ENCODE data around the gene DNA2.

Gene DNA2

GRCh38 chr10:68446179-68446578 lies 25.6 kb downstream of the DNA2 start (continued):
- TF ChIP-seq POU6F1 (CRISPR knock-in tag; IDR thresholded peaks at IDR 0.05; ENCODE audit: borderline replicate concordance, low read depth) (no peak), CREB5 (CRISPR knock-in tag; IDR thresholded peaks at IDR 0.05; ENCODE audit: low read depth) (no peak), RARB (CRISPR knock-in tag; IDR thresholded peaks at IDR 0.05) (no peak), CSDC2 (CRISPR knock-in tag; IDR thresholded peaks at IDR 0.05) (no peak), BACH2 (CRISPR knock-in tag; IDR thresholded peaks at IDR 0.05; ENCODE audit: borderline replicate concordance) (no peak), ZNF70 (CRISPR knock-in tag; IDR thresholded peaks at IDR 0.05) (no peak)

- no peak for ATAC-seq
- TF ChIP-seq CSDC2 (CRISPR knock-in tag; IDR thresholded peaks at IDR 0.05) (no peak), ESRRG (CRISPR knock-in tag; IDR thresholded peaks at IDR 0.05) (no peak), ZNF70 (CRISPR knock-in tag; IDR thresholded peaks at IDR 0.05) (no peak), ZNF8 (CRISPR knock-in tag; IDR thresholded peaks at IDR 0.05) (no peak), TCF4 (CRISPR knock-in tag; IDR thresholded peaks at IDR 0.05; ENCODE audit: borderline replicate concordance) (no peak), ZC3H10 (CRISPR knock-in tag; IDR thresholded peaks at IDR 0.05) (no peak), RARB (CRISPR knock-in tag; IDR thresholded peaks at IDR 0.05) (no peak), TOX (CRISPR knock-in tag; IDR thresholded peaks at IDR 0.05; ENCODE audit: borderline replicate concordance) (no peak)
These were observed 28.8 kb downstream of the DNA2 start for GRCh38 chr10:68442971-68443370.

GRCh38 chr10:68440898-68441297 lies 30.9 kb downstream of the DNA2 start:
- ATAC-seq, result no peak
- no peak for TF ChIP-seq POU6F1 (CRISPR knock-in tag; IDR thresholded peaks at IDR 0.05; ENCODE audit: borderline replicate concordance, low read depth)

- no peak for ATAC-seq
- no peak for TF ChIP-seq ARNTL (CRISPR knock-in tag; IDR thresholded peaks at IDR 0.05; ENCODE audit: borderline replicate concordance, low read depth)
- no peak for TF ChIP-seq SNAI2 (CRISPR knock-in tag; IDR thresholded peaks at IDR 0.05)
- TF ChIP-seq ZNF8 (CRISPR knock-in tag; IDR thresholded peaks at IDR 0.05), result no peak
- TF ChIP-seq ZNF70 (CRISPR knock-in tag; IDR thresholded peaks at IDR 0.05), result no peak
- no peak for TF ChIP-seq PPARA (CRISPR knock-in tag; IDR thresholded peaks at IDR 0.05; ENCODE audit: borderline replicate concordance)
- no peak for TF ChIP-seq ZFP30 (CRISPR knock-in tag; IDR thresholded peaks at IDR 0.05)
- no peak for TF ChIP-seq POU6F1 (CRISPR knock-in tag; IDR thresholded peaks at IDR 0.05; ENCODE audit: borderline replicate concordance, low read depth)
- TF ChIP-seq ZC3H10 (CRISPR knock-in tag; IDR thresholded peaks at IDR 0.05), result no peak
- TF ChIP-seq CREB5 (CRISPR knock-in tag; IDR thresholded peaks at IDR 0.05; ENCODE audit: low read depth), result no peak
- no peak for TF ChIP-seq OSR1 (CRISPR knock-in tag; IDR thresholded peaks at IDR 0.05)
- no peak for TF ChIP-seq TCF4 (CRISPR knock-in tag; IDR thresholded peaks at IDR 0.05; ENCODE audit: borderline replicate concordance)
- no peak for TF ChIP-seq BACH2 (CRISPR knock-in tag; IDR thresholded peaks at IDR 0.05; ENCODE audit: borderline replicate concordance)
These were observed 36.0 kb downstream of the DNA2 start for GRCh38 chr10:68435803-68436202.

GRCh38 chr10:68434657-68435056 lies 37.1 kb downstream of the DNA2 start:
- ATAC-seq, result no peak
- TF ChIP-seq BACH2 (CRISPR knock-in tag; IDR thresholded peaks at IDR 0.05; ENCODE audit: borderline replicate concordance) (no peak), GLIS3 (CRISPR knock-in tag; IDR thresholded peaks at IDR 0.05) (no peak), CSRNP3 (CRISPR knock-in tag; IDR thresholded peaks at IDR 0.05) (no peak), ZNF70 (CRISPR knock-in tag; IDR thresholded peaks at IDR 0.05) (no peak)
